A549 (cell line): ENCODE data around the gene ZC3H10. TPM values are rescaled to one million over a fixed set of nuclear protein-coding genes. Genes with fewer than 3 reads are reported as not detected.

Experiments
- ATAC-seq, 2 experiments: fragments of 200-7000 bp in 1 of 2; fragments of >200 bp in 1 of 2; cut with Nextera tagmentation in 1 of 2; cut with Tn5 transposase in 1 of 2; 3 replicates each; pipeline versions ENCODE4 v1.8.0 to v1.9.1; 2018 to 2020; ENCODE audit warnings: mild to moderate bottlenecking in 1 of 2, moderate library complexity in 1 of 2
- CTCF ChIA-PET: fragments of 300-600 bp; sonication (Branson Sonifier 250); formaldehyde crosslinking; extraction: SDS; loops from one replicate; lab custom pipeline; 2021; ENCODE audit warnings: antibody characterized with exemption, inconsistent platforms; lab: Yijun Ruan, JAX
- POLR2A ChIA-PET: fragments of 350-600 bp; formaldehyde crosslinking; extraction: SDS; loops from one replicate; lab custom pipeline; 2021; ENCODE audit warnings: antibody characterized with exemption, inconsistent platforms; lab: Yijun Ruan, JAX
- DNase-seq, 2 experiments: peaks; one replicate each; pipeline versions ENCODE4 v3.0.0 to v3.0.0-alpha.2; 2011 to 2016; ENCODE audit warnings: low read depth in 1 of 2, low spot score in 1 of 2
- FAIRE-seq: peaks from 2 replicates; lab custom pipeline; 2011; peaks lifted over from hg19 to GRCh38; lab: Jason Lieb, UNC
- H3K27ac ChIP-seq, 2 experiments: fragments of >200 bp; sonication (Bioruptor Twin); formaldehyde crosslinking; 3 replicates each; pipeline ENCODE4 v1.5.1; 2016 to 2017
- H3K4me1 ChIP-seq: fragments of >200 bp; sonication (Bioruptor Twin); formaldehyde crosslinking; 3 replicates; pipeline ENCODE4 v1.6.1; 2016
- H3K4me2 ChIP-seq: fragments of >200 bp; sonication (Bioruptor Twin); formaldehyde crosslinking; 3 replicates; pipeline ENCODE4 v1.6.1; 2016
- H3K4me3 ChIP-seq: fragments of >200 bp; sonication (Bioruptor Twin); formaldehyde crosslinking; 3 replicates; pipeline ENCODE4 v1.5.1; 2016
- H3K9me3 ChIP-seq: fragments of >200 bp; sonication (Bioruptor Twin); formaldehyde crosslinking; 3 replicates; pipeline ENCODE4 v1.6.1; 2016
- BHLHE40 ChIP-seq: IDR thresholded peaks from 2 replicates; pipeline ENCODE4 v1.6.1; 2012; ENCODE audit warnings: low read depth, low read length, inconsistent platforms
- CBX8 ChIP-seq: fragments of 200-600 bp; sonication (generic); IDR thresholded peaks from 2 replicates; pipeline ENCODE4 v1.6.1; 2016
- CHD4 ChIP-seq: fragments of 200-600 bp; sonication (generic); IDR thresholded peaks from 2 replicates; pipeline ENCODE4 v1.6.1; 2016; ENCODE audit warnings: antibody characterized with exemption, mild to moderate bottlenecking, borderline replicate concordance
- EHF ChIP-seq: fragments of 250-450 bp; sonication (Bioruptor Pico); IDR thresholded peaks from 2 replicates; pipeline ENCODE4 v1.5.0; 2020; ENCODE audit warnings: mild to moderate bottlenecking
- EP300 ChIP-seq, 2 experiments: fragments of >200 bp; sonication (Bioruptor Twin); formaldehyde crosslinking; IDR thresholded peaks; 2 replicates in 1 of 2; 3 replicates in 1 of 2; pipeline ENCODE4 v1.6.1; 2016 to 2017
- ESRRA ChIP-seq: fragments of 150-350 bp; IDR thresholded peaks from 2 replicates; pipeline ENCODE4 v1.6.1; 2014; ENCODE audit warnings: mild to moderate bottlenecking, low read length, borderline replicate concordance
- GATA3 ChIP-seq: IDR thresholded peaks from 2 replicates; pipeline ENCODE4 v1.6.1; 2012; ENCODE audit warnings: borderline replicate concordance
- HEYL ChIP-seq: fragments of 250-450 bp; sonication (Bioruptor Pico); IDR thresholded peaks from 2 replicates; pipeline ENCODE4 v1.8.0; 2021; ENCODE audit warnings: mild to moderate bottlenecking, moderate library complexity
- HOXA7 ChIP-seq: fragments of 250-450 bp; sonication (Bioruptor Pico); IDR thresholded peaks from 2 replicates; pipeline ENCODE4 v1.5.0; 2020; ENCODE audit warnings: mild to moderate bottlenecking, moderate library complexity
- HOXB13 ChIP-seq: fragments of 250-450 bp; sonication (Bioruptor Pico); IDR thresholded peaks from 2 replicates; pipeline ENCODE4 v1.5.0; 2020; ENCODE audit warnings: low read depth, mild to moderate bottlenecking, moderate library complexity
- KDM1A ChIP-seq: fragments of 200-600 bp; sonication (generic); IDR thresholded peaks from 2 replicates; pipeline ENCODE4 v1.6.1; 2016; ENCODE audit warnings: low read depth, mild to moderate bottlenecking
- MAZ ChIP-seq: fragments of 150-350 bp; IDR thresholded peaks from 2 replicates; pipeline ENCODE4 v1.6.1; 2014; ENCODE audit warnings: antibody characterized with exemption, low read depth, low read length, borderline replicate concordance
- NFE2L2 ChIP-seq: fragments of 150-350 bp; conservative IDR thresholded peaks from 2 replicates; pipeline ENCODE4 v1.6.1; 2014; ENCODE audit warnings: low read length
- NR3C1 ChIP-seq: fragments of >200 bp; sonication (Bioruptor Twin); formaldehyde crosslinking; IDR thresholded peaks from 3 replicates; pipeline ENCODE4 v1.6.1; 2017
- PHF8 ChIP-seq: fragments of 200-600 bp; sonication (generic); IDR thresholded peaks from 2 replicates; pipeline ENCODE4 v1.6.1; 2016; ENCODE audit warnings: low read depth, mild to moderate bottlenecking, antibody characterized with exemption, moderate library complexity, borderline replicate concordance
- POLR2A ChIP-seq: IDR thresholded peaks from 2 replicates; pipeline ENCODE4 v1.6.1; 2012; ENCODE audit warnings: mild to moderate bottlenecking, low read length
- POLR2AphosphoS2 ChIP-seq: conservative IDR thresholded peaks from 2 replicates; pipeline ENCODE4 v1.6.1; 2012; ENCODE audit warnings: low read length, improper control_type of control experiment, inconsistent platforms
- RCOR1 ChIP-seq: fragments of 150-350 bp; IDR thresholded peaks from 2 replicates; pipeline ENCODE4 v1.6.1; 2014; ENCODE audit warnings: antibody characterized with exemption, low read length, low read depth
- SREBF2 ChIP-seq: fragments of 450-650 bp; IDR thresholded peaks from 2 replicates; pipeline ENCODE4 v1.6.1; 2014; ENCODE audit warnings: mild to moderate bottlenecking, moderate library complexity
- TP53 ChIP-seq: fragments of 250-450 bp; sonication (Bioruptor Pico); IDR thresholded peaks from 2 replicates; pipeline ENCODE4 v1.5.0; 2021; ENCODE audit warnings: mild to moderate bottlenecking, moderate library complexity
- ZC3H11A ChIP-seq: fragments of 450-650 bp; IDR thresholded peaks from 2 replicates; pipeline ENCODE4 v1.6.1; 2014; ENCODE audit warnings: antibody characterized with exemption, mild to moderate bottlenecking
- ZFP36 ChIP-seq: fragments of 450-650 bp; IDR thresholded peaks from 2 replicates; pipeline ENCODE4 v1.6.1; 2014; ENCODE audit warnings: borderline replicate concordance; ENCODE audit not compliant: partially characterized antibody
- ZNF302 ChIP-seq: fragments of 250-450 bp; sonication (Bioruptor Pico); IDR thresholded peaks from 2 replicates; pipeline ENCODE4 v1.9.0; 2021; ENCODE audit warnings: inconsistent platforms, mild to moderate bottlenecking, moderate library complexity
- WGBS: methylation state at CpG from one replicate; pipeline ENCODE4 v1.1.6; 2017; ENCODE audit errors: missing lambda C conversion rate; 5-methylcytosine and 5-hydroxymethylcytosine counted together
- polyA plus RNA-seq, 4 experiments: library from polyadenylated mRNA; depleted of rRNA in 3 of 4; stranded (reverse); fragments of >200 nt; fragmentation: RNase III in 1 of 4; extraction: RNeasy Plus Mini Kit Qiagen cat#74134 plus additional on column Dnase treatment in 1 of 4; gene quantifications; 2 replicates in 3 of 4; 3 replicates in 1 of 4; pipeline ENCODE4 v1.2.3, GENCODE V29; 2011 to 2017
- TF ChIP-seq, protein P1 (sequence below): fragments of 200-600 bp; sonication (generic); IDR thresholded peaks from 2 replicates; pipeline ENCODE4 v1.6.1; 2016; ENCODE audit warnings: antibody characterized with exemption, mild to moderate bottlenecking, moderate library complexity
- TF ChIP-seq, protein P2 (sequence below): fragments of 450-650 bp; IDR thresholded peaks from 2 replicates; pipeline ENCODE4 v1.6.1; 2014; ENCODE audit warnings: antibody characterized with exemption
- TF ChIP-seq, protein P3 (sequence below): IDR thresholded peaks from 2 replicates; pipeline ENCODE4 v1.6.1; 2012
- TF ChIP-seq, protein P4 (sequence below): fragments of >200 bp; sonication (Bioruptor Twin); formaldehyde crosslinking; IDR thresholded peaks from 3 replicates; pipeline ENCODE4 v1.6.1; 2016
- TF ChIP-seq, protein P5 (sequence below): fragments of 150-350 bp; IDR thresholded peaks from 2 replicates; pipeline ENCODE4 v1.6.1; 2014; ENCODE audit warnings: low read depth, mild to moderate bottlenecking, low read length

Gene ZC3H10
- polyA plus RNA-seq, 2 of the 4 experiments (the other 2 are of a cell fraction) = 2.1 to 3.2 TPM

DNA sequence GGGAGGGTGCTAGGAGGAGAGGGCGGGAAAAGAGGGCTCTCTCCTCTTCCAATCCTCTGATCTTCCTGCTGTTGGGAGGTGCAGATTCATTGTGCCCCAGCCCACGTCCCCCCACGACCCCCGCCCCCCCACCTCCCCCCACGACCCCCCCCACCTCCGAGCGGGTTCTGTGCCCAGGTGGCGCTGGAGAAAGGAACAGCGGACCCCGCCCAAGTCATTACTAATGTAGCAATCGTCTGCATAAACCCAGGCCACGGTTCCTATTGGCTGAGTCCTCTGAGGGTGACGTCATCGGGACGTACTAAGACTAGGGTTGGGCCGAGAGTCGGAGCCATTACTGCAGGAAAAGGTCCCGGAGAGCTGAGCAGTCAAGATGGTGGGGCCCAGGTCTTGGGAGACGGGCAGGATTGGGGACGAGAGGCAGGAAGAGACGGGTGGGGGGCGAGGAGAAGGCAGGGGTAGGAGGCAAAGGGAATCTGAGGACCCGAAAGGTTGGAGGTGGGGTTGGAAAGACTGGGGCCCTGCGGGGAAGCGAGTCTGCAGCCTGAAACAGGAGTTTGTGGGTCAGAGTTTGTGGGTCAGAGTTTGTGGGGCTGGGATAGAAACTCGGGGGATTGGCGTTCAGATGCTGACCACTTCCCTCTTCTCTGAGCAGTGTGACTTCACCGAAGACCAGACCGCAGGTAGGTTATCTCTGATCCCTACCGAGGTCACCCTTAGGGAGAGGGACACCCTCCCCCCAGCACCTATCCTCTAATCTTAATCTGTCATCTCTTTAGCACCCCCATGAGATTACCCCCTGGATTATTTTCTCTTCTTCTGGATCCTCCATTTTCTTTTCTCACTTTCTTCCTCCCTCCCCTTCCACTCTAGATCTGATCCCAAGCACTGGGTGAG is 40.2 kb downstream of the ZC3H10 start, which contains the start of gene MYL6 (continued):
- TF ChIP-seq, protein P1, sequence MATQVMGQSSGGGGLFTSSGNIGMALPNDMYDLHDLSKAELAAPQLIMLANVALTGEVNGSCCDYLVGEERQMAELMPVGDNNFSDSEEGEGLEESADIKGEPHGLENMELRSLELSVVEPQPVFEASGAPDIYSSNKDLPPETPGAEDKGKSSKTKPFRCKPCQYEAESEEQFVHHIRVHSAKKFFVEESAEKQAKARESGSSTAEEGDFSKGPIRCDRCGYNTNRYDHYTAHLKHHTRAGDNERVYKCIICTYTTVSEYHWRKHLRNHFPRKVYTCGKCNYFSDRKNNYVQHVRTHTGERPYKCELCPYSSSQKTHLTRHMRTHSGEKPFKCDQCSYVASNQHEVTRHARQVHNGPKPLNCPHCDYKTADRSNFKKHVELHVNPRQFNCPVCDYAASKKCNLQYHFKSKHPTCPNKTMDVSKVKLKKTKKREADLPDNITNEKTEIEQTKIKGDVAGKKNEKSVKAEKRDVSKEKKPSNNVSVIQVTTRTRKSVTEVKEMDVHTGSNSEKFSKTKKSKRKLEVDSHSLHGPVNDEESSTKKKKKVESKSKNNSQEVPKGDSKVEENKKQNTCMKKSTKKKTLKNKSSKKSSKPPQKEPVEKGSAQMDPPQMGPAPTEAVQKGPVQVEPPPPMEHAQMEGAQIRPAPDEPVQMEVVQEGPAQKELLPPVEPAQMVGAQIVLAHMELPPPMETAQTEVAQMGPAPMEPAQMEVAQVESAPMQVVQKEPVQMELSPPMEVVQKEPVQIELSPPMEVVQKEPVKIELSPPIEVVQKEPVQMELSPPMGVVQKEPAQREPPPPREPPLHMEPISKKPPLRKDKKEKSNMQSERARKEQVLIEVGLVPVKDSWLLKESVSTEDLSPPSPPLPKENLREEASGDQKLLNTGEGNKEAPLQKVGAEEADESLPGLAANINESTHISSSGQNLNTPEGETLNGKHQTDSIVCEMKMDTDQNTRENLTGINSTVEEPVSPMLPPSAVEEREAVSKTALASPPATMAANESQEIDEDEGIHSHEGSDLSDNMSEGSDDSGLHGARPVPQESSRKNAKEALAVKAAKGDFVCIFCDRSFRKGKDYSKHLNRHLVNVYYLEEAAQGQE = no peak; the same call in 1 of the 2 replicates
- TF ChIP-seq EP300 (IDR thresholded peaks at IDR 0.05) (no peak), HEYL (CRISPR knock-in tag) (no peak), GATA3 (peak; percentile 29; the same call in 1 of the 2 replicates), ZC3H11A (no peak), ZFP36 (no peak), TP53 (CRISPR knock-in tag) (0 out of 2 replicates have a peak, but pooled peaks have one; percentile 59), CHD4 (no peak), BHLHE40 (no peak)
- TF ChIP-seq, protein P2, sequence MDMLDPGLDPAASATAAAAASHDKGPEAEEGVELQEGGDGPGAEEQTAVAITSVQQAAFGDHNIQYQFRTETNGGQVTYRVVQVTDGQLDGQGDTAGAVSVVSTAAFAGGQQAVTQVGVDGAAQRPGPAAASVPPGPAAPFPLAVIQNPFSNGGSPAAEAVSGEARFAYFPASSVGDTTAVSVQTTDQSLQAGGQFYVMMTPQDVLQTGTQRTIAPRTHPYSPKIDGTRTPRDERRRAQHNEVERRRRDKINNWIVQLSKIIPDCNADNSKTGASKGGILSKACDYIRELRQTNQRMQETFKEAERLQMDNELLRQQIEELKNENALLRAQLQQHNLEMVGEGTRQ = no peak
- TF ChIP-seq, protein P3, sequence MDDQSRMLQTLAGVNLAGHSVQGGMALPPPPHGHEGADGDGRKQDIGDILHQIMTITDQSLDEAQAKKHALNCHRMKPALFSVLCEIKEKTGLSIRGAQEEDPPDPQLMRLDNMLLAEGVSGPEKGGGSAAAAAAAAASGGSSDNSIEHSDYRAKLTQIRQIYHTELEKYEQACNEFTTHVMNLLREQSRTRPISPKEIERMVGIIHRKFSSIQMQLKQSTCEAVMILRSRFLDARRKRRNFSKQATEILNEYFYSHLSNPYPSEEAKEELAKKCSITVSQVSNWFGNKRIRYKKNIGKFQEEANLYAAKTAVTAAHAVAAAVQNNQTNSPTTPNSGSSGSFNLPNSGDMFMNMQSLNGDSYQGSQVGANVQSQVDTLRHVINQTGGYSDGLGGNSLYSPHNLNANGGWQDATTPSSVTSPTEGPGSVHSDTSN = peak; percentile 81

DNA sequence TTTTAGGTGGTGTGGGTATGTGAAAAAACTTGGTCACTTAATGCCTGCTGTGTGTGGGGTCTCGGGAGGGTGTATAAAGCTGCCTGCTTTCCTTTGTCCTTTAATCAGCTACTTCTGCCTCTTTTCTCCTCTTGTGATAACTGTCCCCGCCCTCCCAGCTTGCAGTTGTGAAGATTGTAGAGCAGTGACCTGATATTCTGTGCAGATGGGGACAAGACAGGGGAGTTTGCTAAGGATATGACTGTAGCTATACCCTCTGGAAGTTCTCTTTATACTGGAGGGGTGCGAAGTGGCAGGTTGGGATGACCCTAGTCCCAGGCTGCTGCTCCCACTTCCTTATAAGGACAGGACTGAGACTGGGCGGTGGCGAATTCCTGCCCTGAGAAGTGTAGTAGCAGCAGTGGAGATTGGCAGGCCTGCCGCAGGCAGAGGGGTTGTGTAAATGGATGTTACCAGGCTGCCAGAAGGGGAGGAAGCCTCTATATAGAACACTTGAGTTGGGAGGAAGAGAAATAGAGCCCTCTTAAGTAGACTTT is 40.9 kb downstream of the ZC3H10 start:
- 2% methylated on average over 6 of the region's 6 CpGs for WGBS
- peak in 1 of 2 experiments; percentile 46; a peak in 3 of 6 replicates for ATAC-seq
- CTCF ChIA-PET = interaction anchor here (2.5 to 10.2 kb wide), 4 partner anchors 22 to 40 kb away, joined by 7 to 98 read pairs (median 56); partner anchors contain the start of genes ESYT1, SMARCC2 and ZC3H10
- peak; percentile 70; the same call in 1 of the 2 replicates for TF ChIP-seq HOXA7 (CRISPR knock-in tag)
- no peak for TF ChIP-seq MAZ
- no peak for TF ChIP-seq SREBF2
- TF ChIP-seq HOXB13 (CRISPR knock-in tag) = no peak
- TF ChIP-seq NFE2L2 = no peak
- TF ChIP-seq POLR2AphosphoS2 = no peak
- peak; percentile 34 for TF ChIP-seq POLR2A
- TF ChIP-seq CHD4 = no peak
- no peak for TF ChIP-seq RCOR1
- TF ChIP-seq, protein P4, sequence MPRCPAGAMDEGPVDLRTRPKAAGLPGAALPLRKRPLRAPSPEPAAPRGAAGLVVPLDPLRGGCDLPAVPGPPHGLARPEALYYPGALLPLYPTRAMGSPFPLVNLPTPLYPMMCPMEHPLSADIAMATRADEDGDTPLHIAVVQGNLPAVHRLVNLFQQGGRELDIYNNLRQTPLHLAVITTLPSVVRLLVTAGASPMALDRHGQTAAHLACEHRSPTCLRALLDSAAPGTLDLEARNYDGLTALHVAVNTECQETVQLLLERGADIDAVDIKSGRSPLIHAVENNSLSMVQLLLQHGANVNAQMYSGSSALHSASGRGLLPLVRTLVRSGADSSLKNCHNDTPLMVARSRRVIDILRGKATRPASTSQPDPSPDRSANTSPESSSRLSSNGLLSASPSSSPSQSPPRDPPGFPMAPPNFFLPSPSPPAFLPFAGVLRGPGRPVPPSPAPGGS = peak; percentile 37; the same call in 1 of the 3 replicates
- TF ChIP-seq PHF8 = no peak
- TF ChIP-seq ESRRA = no peak
- no peak for TF ChIP-seq KDM1A
- no peak for TF ChIP-seq ZNF302 (CRISPR knock-in tag)
- no peak for TF ChIP-seq EHF (CRISPR knock-in tag)
- TF ChIP-seq, protein P3 = 0 out of 2 replicates have a peak, but pooled peaks have one; percentile 6
- TF ChIP-seq, protein P5, sequence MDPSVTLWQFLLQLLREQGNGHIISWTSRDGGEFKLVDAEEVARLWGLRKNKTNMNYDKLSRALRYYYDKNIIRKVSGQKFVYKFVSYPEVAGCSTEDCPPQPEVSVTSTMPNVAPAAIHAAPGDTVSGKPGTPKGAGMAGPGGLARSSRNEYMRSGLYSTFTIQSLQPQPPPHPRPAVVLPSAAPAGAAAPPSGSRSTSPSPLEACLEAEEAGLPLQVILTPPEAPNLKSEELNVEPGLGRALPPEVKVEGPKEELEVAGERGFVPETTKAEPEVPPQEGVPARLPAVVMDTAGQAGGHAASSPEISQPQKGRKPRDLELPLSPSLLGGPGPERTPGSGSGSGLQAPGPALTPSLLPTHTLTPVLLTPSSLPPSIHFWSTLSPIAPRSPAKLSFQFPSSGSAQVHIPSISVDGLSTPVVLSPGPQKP = no peak
- no peak for TF ChIP-seq HEYL (CRISPR knock-in tag)
- no peak for TF ChIP-seq CBX8
- no peak for TF ChIP-seq NR3C1

More for the DNA sequence above, 40.9 kb downstream of the ZC3H10 start:
- peaks cover 35% of the 10 kb centered on the region for H3K4me1 ChIP-seq
- H3K4me3 ChIP-seq = peak overlapping the region; percentile 74
- peak overlapping the region; percentile 94 for H3K4me2 ChIP-seq
- no peak for FAIRE-seq
- DNase-seq = peak; percentile 50 to 72
- H3K9me3 ChIP-seq = no peaks in the 10 kb centered on the region
- POLR2A ChIA-PET = interaction anchor here (1.3 to 2.1 kb wide), 5 partner anchors 29 to 42 kb away, joined by 7 to 16 read pairs (median 7); partner anchors contain the start of genes ESYT1, RPL41, SMARCC2 and ZC3H10
- H3K27ac ChIP-seq = peak overlapping the region; percentile 90 to 97
